ENCODE results near the gene FKBP2.

The FKBP2 gene

GRCh38 chr11:64240435-64241240, at the start of gene FKBP2:
Gene FKBP2, plus strand, starts transcription at chr11:64241095. Its CDS starts 1,293 bp downstream, at chr11:64242388.
- peak; percentile 99 for DNase-seq (ENCODE audit: low spot score)

DNA sequence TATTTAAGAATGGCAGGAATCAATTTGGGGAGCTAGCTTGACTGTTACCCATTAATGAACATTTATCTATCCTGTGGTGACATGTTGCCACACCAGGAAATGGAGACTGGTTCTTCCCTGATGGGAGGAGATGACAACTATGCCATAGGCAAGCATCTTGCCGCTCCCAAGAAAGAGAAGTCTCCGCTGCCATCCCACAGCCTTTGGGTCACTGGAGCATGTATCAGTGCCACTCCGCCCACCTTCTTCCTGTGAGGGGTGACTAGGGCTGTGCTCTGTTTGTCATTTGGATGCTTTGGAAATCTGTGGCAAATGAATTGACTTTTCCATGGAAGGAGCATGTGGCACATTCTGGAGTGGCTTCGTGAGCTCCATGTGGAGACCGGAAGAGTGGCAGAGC, 48.5 kb upstream of the FKBP2 start:
- DNase-seq (ENCODE audit: low spot score): no peak

GRCh38 chr11:64196626-64197025, 44.3 kb upstream of the FKBP2 start:
- DNase-seq (ENCODE audit: low spot score): no peak

DNA sequence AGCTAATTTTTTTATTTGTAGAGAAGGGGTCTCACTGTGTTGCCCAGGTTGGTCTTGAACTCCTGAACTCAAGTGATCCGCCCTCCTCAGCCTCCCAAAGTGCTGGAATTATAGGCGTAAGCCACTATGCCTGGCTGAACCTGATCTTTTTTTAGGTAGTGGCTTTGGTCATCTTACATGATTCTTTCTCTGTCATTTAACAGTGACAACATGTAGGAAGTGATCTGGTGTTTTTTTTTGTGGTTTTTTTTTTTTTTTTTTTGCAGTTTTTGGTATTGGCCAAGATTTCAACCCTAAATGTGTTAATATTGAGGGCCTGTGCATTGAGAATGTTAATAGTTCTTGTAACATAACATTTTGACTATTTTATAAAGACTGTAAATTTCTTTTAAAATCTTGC, 42.4 kb upstream of the FKBP2 start:
- DNase-seq (ENCODE audit: low spot score): no peak

GRCh38 chr11:64201543-64201942, 39.4 kb upstream of the FKBP2 start:
- no peak for DNase-seq (ENCODE audit: low spot score)

DNA sequence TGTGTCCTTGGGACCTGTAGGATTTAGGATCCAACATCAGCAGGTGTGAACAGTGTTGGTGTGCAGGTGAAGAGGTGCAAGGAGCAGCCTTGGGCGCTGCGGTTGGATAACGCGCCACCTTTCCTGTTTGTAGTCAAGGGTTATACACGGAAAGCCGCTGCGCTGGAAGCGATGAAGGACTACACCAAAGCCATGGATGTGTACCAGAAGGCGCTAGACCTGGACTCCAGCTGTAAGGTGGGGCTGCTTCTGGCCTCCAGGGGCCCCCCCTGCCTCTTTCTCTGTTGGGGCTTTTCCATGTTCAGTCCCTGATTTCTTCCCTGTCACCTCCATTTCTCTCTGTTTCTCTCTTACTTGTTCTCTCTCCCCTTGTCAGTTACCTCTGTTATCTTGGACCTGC, 37.9 kb upstream of the FKBP2 start:
- DNase-seq (ENCODE audit: low spot score): no peak

DNA sequence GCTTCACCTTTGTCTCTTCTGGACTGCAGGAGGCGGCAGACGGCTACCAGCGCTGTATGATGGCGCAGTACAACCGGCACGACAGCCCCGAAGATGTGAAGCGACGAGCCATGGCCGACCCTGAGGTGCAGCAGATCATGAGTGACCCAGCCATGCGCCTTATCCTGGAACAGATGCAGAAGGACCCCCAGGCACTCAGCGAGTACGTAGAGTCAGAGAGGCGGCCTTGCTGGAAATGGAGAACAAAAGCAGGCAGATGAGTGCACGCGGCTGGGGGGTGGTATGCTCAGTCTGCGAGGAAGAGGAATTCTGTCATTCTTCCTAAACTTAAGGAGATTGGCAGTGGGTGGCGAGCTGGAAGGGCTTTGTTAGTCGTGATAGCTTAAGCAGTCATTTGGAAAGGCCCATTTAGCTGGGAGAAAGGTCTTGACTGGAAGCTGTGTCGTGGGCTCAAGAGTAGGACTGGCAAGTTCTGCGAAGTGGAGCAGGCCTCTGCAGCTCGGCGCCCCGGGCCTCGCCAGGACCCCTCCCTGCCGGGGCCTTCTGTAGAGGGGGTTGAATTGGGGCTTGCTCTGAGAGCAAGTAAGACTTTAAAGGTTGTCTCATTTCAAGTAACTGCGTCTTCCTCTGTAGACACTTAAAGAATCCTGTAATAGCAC, 37.3 kb upstream of the FKBP2 start:
- no peak for DNase-seq (ENCODE audit: low spot score)

- DNase-seq (ENCODE audit: low spot score): no peak
Observed at GRCh38 chr11:64204080-64204440, 36.8 kb upstream of the FKBP2 start.

GRCh38 chr11:64204464-64204989, 36.4 kb upstream of the FKBP2 start:
- peak; percentile 93 for DNase-seq (ENCODE audit: low spot score)

DNA sequence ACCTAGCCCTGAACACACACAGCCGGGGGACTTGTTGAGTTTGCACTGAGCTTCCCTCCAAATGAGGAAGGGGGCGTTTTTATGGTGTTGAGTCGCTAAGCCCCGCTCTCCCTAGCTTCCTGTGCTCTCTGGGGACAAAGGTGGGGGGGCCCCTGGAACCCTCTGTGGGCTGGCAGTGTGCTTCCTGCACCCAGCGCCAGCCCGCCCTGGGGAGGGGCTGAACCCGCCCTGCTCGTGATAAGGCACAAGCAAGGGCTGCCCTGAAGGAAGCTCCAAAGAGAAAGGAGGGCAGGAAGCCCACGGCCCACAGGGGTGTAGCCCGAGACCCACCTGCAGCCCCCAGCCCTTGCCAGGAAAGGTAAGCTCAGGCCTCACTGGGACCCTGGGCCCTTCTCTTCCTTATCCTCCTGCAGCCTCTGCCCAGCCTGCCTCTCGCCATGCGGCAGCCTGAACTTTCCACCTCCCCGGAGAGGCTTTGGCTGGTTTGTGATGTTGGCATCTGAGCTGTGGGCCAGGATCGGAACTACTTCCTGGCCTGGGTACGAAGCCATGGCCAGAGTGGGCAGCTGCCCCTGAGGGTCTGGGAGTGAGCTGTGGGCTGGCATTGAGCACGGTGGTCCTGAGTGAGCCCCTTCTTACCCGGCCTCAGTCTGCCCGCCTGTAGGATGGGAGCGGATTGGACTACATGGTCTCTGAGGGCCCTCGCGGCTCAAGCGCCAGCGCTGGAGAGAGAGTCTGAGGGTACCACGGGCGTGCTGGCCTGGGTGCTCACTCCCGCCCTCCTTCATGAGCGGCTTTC, 34.2 kb upstream of the FKBP2 start, which contains the start of gene FERMT3:
Gene FERMT3, plus strand, starts transcription at position 265 of the 799 bp plus-strand sequence. CDS start 644 bp downstream, outside the sequence.
- no peak for DNase-seq (ENCODE audit: low spot score)

GRCh38 chr11:64207256-64208085, 33.4 kb upstream of the FKBP2 start:
- DNase-seq (ENCODE audit: low spot score): peak; percentile 78

GRCh38 chr11:64208086-64208795, 32.7 kb upstream of the FKBP2 start:
- no peak for DNase-seq (ENCODE audit: low spot score)

DNA sequence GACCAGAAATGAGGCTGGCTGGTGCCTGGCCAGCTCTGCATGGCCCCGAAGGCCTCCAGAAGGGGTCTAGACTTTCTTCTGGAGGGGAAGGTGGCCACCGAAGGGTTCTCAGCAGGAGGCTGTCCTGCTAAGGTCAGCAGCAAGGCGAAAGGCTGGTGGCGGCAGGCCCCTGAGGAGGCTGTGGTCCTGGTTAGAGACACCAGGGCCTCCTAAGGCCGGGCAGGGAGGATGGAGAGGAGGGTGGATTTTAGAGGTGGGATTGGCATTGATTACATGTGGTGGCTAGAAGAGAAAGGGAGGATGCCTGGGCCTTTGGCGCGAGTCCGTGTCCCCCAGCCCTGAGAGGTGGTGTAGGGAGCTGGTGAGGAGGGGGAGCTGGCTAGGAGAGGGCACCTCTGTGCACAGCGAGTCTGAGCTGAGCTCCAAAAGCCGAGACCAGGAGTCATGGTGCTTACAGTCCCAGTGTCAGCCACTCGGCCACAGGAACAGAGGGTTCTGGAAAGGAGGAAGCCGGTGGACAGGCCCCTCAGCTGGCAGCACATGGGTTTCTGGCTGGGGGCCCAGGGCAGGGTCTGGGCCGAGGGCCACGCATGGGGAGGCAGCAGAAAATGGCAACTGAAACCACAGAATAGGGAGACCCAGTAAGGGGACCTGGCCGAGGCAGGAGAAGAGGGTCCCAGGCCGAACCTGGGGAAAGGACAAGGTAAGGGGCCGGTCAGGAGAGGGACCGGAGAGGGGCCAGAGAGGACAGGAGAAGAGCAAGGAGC, 31.9 kb upstream of the FKBP2 start:
- no peak for DNase-seq (ENCODE audit: low spot score)

DNA sequence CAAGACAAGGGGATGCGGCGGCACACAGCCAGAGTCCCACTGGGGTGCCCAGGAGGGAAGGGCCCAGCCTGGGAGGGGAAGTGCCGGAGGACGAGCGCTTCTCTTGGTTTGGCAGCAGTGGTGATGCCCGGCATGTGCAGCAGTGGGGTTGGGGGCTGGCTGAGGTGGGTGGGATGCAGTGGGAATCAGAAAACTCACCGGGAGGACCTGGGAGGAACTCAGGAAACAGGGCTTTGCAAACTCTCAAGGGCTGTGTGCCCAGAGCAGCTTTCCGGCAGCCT, 31.4 kb upstream of the FKBP2 start:
- DNase-seq (ENCODE audit: low spot score): no peak

DNA sequence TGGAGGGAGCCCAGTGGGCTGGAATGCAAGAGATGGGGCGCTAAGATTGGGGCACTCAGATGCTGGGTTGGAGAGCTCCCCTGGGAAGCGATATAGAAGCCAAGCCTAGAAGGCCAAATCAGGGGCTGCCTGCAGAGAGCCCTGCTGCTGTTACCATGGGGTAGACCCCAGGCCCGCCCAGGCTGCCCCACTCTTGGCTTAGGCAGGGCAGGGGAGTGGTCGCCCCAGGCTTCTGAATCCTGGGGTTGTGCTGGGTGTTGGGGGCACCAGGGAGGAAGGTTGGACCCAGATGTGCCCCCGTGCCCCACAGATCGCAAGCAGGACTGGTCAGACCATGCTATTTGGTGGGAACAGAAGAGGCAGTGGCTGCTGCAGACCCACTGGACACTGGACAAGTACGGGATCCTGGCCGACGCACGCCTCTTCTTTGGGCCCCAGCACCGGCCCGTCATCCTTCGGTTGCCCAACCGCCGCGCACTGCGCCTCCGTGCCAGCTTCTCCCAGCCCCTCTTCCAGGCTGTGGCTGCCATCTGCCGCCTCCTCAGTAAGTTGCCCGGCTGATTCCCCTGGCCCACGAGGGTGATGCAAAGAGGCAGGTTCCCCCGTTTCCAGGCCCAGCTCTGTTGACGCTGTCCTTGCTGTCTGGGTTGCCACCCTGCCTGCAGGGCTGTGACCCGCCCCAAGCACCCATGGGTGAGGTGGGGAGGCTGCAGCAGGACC, 30.4 kb upstream of the FKBP2 start:
- no peak for DNase-seq (ENCODE audit: low spot score)

DNA sequence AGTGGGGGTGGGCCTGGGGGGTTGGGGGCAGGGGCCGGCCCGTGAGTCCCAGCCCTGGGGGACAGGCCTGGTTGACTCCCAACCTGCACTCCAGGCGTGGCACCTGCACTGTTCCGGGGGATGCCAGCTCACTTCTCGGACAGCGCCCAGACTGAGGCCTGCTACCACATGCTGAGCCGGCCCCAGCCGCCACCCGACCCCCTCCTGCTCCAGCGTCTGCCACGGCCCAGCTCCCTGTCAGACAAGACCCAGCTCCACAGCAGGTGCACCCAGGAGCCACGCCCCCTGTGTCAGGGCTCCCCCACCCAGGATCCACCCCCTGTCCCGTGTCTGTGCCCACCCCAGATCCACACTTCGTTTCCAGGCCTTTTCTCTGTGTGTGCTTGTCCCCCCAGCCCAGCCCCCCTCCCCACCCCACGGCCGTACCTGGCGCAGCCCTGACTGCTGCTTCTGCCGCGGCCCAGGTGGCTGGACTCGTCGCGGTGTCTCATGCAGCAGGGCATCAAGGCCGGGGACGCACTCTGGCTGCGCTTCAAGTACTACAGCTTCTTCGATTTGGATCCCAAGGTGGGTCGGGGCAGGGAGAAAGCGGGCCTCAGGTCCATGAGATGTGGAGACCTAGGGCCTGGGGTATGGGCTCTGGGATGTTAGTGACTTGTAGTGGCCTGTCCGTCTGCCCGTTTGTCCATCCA, 29.6 kb upstream of the FKBP2 start:
- DNase-seq (ENCODE audit: low spot score): no peak

GRCh38 chr11:64216879-64217278, 24.0 kb upstream of the FKBP2 start:
- no peak for DNase-seq (ENCODE audit: low spot score)

DNA sequence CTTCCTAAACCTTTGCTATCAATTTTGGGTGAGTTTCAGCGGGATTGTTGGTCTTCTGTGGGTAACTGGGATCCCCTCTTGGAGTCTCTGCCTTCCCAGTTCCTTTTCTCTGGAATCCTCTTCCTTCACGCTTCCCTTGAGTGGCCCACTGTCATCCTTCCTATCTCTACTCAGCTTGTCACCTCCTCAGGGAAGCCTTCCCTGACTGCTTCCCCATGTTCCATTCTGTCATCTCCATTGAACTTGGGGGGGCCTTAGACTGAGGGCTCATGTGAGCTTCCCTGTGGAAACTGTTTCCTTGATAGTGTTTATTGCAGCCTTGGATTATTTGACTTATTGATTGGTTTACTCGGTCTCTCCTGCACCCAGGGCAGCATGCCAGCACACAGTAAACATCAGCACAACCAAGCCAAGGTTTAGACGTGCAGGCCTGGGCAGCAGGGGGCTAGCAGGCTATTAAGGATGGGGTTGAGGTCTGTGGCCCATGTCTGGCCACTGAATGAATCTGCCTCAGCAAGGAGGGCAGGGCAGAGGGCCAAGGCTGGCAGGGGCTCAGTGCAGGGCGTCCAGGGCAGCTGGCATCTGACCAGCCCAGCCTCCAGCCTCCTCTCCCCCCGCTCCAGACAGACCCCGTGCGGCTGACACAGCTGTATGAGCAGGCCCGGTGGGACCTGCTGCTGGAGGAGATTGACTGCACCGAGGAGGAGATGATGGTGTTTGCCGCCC, 22.1 kb upstream of the FKBP2 start:
- DNase-seq (ENCODE audit: low spot score): no peak

- no peak for DNase-seq (ENCODE audit: low spot score)
Observed at GRCh38 chr11:64219354-64219684, 21.6 kb upstream of the FKBP2 start.

All from GM03348 (cell line).